OCI-LY3 (cell line): ENCODE measurements around the gene RIN3.

Experiments used
- H2AFZ ChIP-seq: fragments of 200-600, 300-600 bp; shearing (Covaris generic); 2 replicates; pipeline ENCODE4 v1.6.0; 2014; ENCODE audit warnings: antibody characterized with exemption, low read depth, low read length
- H3K27ac ChIP-seq: fragments of 200-600, 300-600 bp; sonication (generic); 2 replicates; pipeline ENCODE4 v1.5.1; 2014; ENCODE audit warnings: mild to moderate bottlenecking, low read length, moderate library complexity, mixed read lengths
- H3K27me3 ChIP-seq: fragments of 200-600, 300-600 bp; sonication (generic); 2 replicates; pipeline ENCODE4 v1.6.1; 2014; ENCODE audit warnings: low read depth, low read length, mixed read lengths
- H3K36me3 ChIP-seq: fragments of 200-600, 300-600 bp; sonication (generic); replicated peaks from 2 replicates; pipeline ENCODE3; 2014; ENCODE audit warnings: low read depth, low read length, mixed read lengths
- H3K4me1 ChIP-seq: fragments of 300-600, 200-600 bp; sonication (generic); 2 replicates; pipeline ENCODE4 v1.6.1; 2014; ENCODE audit warnings: low read length, mixed read lengths
- H3K4me2 ChIP-seq: fragments of 200-600, 300-600 bp; sonication (generic); 2 replicates; pipeline ENCODE4 v1.6.1; 2014; ENCODE audit warnings: low read length, mixed read lengths
- H3K4me3 ChIP-seq: fragments of 300-600, 200-600 bp; sonication (generic); 2 replicates; pipeline ENCODE4 v1.5.1; 2014; ENCODE audit warnings: antibody characterized with exemption, mild to moderate bottlenecking, low read length, moderate library complexity
- H3K79me2 ChIP-seq: fragments of 300-600, 200-600 bp; shearing (Covaris generic); 2 replicates; pipeline ENCODE4 v1.6.1; 2014; ENCODE audit warnings: mild to moderate bottlenecking, low read length, mixed read lengths
- H3K9ac ChIP-seq: fragments of 300-600, 200-600 bp; shearing (Covaris generic); 2 replicates; pipeline ENCODE4 v1.6.0; 2014; ENCODE audit warnings: mild to moderate bottlenecking, low read length, moderate library complexity
- H3K9me3 ChIP-seq: fragments of 200-600, 300-600 bp; shearing (Covaris generic); 2 replicates; pipeline ENCODE4 v1.6.1; 2014; ENCODE audit warnings: low read length, mixed read lengths; ENCODE audit not compliant: insufficient read depth
- H4K20me1 ChIP-seq: fragments of 200-600, 300-600 bp; sonication (generic); 2 replicates; pipeline ENCODE4 v1.6.1; 2016; ENCODE audit warnings: low read length, mixed read lengths; ENCODE audit not compliant: insufficient read depth
- CTCF ChIP-seq: fragments of 200-600, 300-600 bp; sonication (generic); IDR thresholded peaks from 2 replicates; pipeline ENCODE4 v1.5.1; 2014; ENCODE audit warnings: antibody characterized with exemption, low read length, low read depth
- EZH2phosphoT487 ChIP-seq: fragments of 200-600 bp; shearing (Covaris generic); IDR thresholded peaks from 2 replicates; pipeline ENCODE4 v1.6.1; 2018; ENCODE audit warnings: antibody characterized with exemption, mixed run types, low read depth

Gene RIN3

GRCh38 chr14:92653162-92653651 lies 139.6 kb downstream of the RIN3 start:
- Histone ChIP-seq H3K9me3 (no peaks in the 10 kb centered on the region), H3K27me3 (no peaks in the 10 kb centered on the region), H3K4me3 (no peak overlapping the region), H3K36me3 (no peaks in the 10 kb centered on the region), H3K79me2 (no peaks in the 10 kb centered on the region), H4K20me1 (no peaks in the 10 kb centered on the region), H3K4me2 (no peak overlapping the region), H2AFZ (no peak overlapping the region), H3K4me1 (peaks cover 17% of the 10 kb centered on the region), H3K27ac (no peak overlapping the region), H3K9ac (no peak overlapping the region)
- no peak for TF ChIP-seq EZH2phosphoT487
- no peak for TF ChIP-seq CTCF

- Histone ChIP-seq H4K20me1 (no peaks in the 10 kb centered on the region), H3K27me3 (no peaks in the 10 kb centered on the region), H3K27ac (no peak overlapping the region), H3K9me3 (no peaks in the 10 kb centered on the region), H3K9ac (no peak overlapping the region), H3K4me1 (peaks cover 23% of the 10 kb centered on the region), H3K36me3 (no peaks in the 10 kb centered on the region), H3K4me3 (no peak overlapping the region), H3K4me2 (no peak overlapping the region), H3K79me2 (no peaks in the 10 kb centered on the region), H2AFZ (no peak overlapping the region)
- TF ChIP-seq EZH2phosphoT487: no peak
- no peak for TF ChIP-seq CTCF
Observed at GRCh38 chr14:92654239-92654901, 140.8 kb downstream of the RIN3 start.

- H3K36me3 ChIP-seq: peaks cover 7% of the 10 kb centered on the region
- H3K9ac ChIP-seq: no peak overlapping the region
- peaks cover 34% of the 10 kb centered on the region for H3K4me1 ChIP-seq
Observed at GRCh38 chr14:92655419-92656201, 142.0 kb downstream of the RIN3 start.

More at GRCh38 chr14:92655419-92656201, 142.0 kb downstream of the RIN3 start:
- H2AFZ ChIP-seq: no peak overlapping the region
- H3K4me3 ChIP-seq: no peak overlapping the region
- H3K79me2 ChIP-seq: no peaks in the 10 kb centered on the region
- no peaks in the 10 kb centered on the region for H4K20me1 ChIP-seq
- no peaks in the 10 kb centered on the region for H3K9me3 ChIP-seq
- no peaks in the 10 kb centered on the region for H3K27me3 ChIP-seq
- no peak overlapping the region for H3K27ac ChIP-seq
- no peak for TF ChIP-seq EZH2phosphoT487
- no peak for TF ChIP-seq CTCF
- H3K4me2 ChIP-seq: no peak overlapping the region
